Skeletal muscle tissue (tissue), 4 donors: Measurements from ENCODE around the gene ENTR1. TPM values are rescaled to one million over a fixed set of nuclear protein-coding genes. Genes with fewer than 3 reads are reported as not detected.

Experiments used
- H3K27ac ChIP-seq: one replicate; pipeline ENCODE4 v1.7.0; 2013; ENCODE audit warnings: mild to moderate bottlenecking, low read depth, low read length, inconsistent platforms
- H3K27me3 ChIP-seq, 3 donors: one replicate each; pipeline ENCODE4 v1.7.0; 2013; ENCODE audit warnings: low read length in 3 of 3; ENCODE audit not compliant: control insufficient read depth in 3 of 3, insufficient read depth in 3 of 3
- H3K36me3 ChIP-seq, 3 donors: one replicate each; pipeline ENCODE4 v1.7.0; 2013; ENCODE audit warnings: low read length in 3 of 3; ENCODE audit not compliant: control insufficient read depth in 3 of 3, insufficient read depth in 3 of 3
- H3K4me1 ChIP-seq, 3 donors: one replicate each; pipeline ENCODE4 v1.7.0; 2013; ENCODE audit warnings: low read length in 3 of 3, mild to moderate bottlenecking in 3 of 3; ENCODE audit not compliant: control insufficient read depth in 3 of 3, insufficient read depth in 3 of 3
- H3K4me3 ChIP-seq, 3 donors: one replicate each; pipeline ENCODE4 v1.7.0; 2013; ENCODE audit warnings: low read length in 3 of 3
- H3K9ac ChIP-seq, 3 donors: one replicate each; pipeline ENCODE4 v1.7.0; 2013; ENCODE audit warnings: low read length in 3 of 3, mild to moderate bottlenecking in 3 of 3, moderate library complexity in 2 of 3, low read depth in 1 of 3
- H3K9me3 ChIP-seq, 3 donors: one replicate each; pipeline ENCODE4 v1.7.0; 2013; ENCODE audit warnings: low read length in 3 of 3; ENCODE audit not compliant: control insufficient read depth in 3 of 3
- total RNA-seq: library from RNA; depleted of rRNA; stranded (reverse); fragments of >200 nt; gene quantifications from one replicate; pipeline ENCODE4 v1.2.3, GENCODE V29; 2014
- donor health status: Osteomylitis.

The ENTR1 gene
- total RNA-seq, 1 donor from 2014 or later, result 7.8 TPM

- Histone ChIP-seq H3K27me3 (peaks cover 0 to 14% (median 6%) of the 10 kb centered on the region in 3 donors), H3K36me3 (no peaks in the 10 kb centered on the region), H3K9me3 (no peaks in the 10 kb centered on the region), H3K4me3 (peak overlapping the region in 2 of 3 donors; percentile 48 to 86), H3K9ac (no peak overlapping the region), H3K27ac (no peak overlapping the region), H3K4me1 (peaks cover 5 to 20% (median 8%) of the 10 kb centered on the region in 3 donors)
These were observed 46.3 kb downstream of the ENTR1 start for GRCh38 chr9:136363949-136364748.

- H3K9me3 ChIP-seq, result no peaks in the 10 kb centered on the region
- H3K27me3 ChIP-seq, result peaks cover 0 to 11% (median 4%) of the 10 kb centered on the region in 3 donors
- H3K27ac ChIP-seq, result peak within 1 kb of the TSS; percentile 40
- peaks cover 5 to 20% (median 8%) of the 10 kb centered on the region in 3 donors for H3K4me1 ChIP-seq
- peak within 1 kb of the TSS; percentile 57 to 87 (median 64) for H3K9ac ChIP-seq
- peaks cover 0 to 2% (median 2%) of the 10 kb centered on the region in 3 donors for H3K36me3 ChIP-seq
- H3K4me3 ChIP-seq, result peak within 1 kb of the TSS; percentile 56 to 86 (median 74)
These were observed 47.1 kb downstream of the ENTR1 start, which contains the start of gene DNLZ for GRCh38 chr9:136363106-136363948. Gene DNLZ, minus strand, starts transcription at chr9:136363744. Its CDS starts 30 bp downstream, at chr9:136363714.

GRCh38 chr9:136362450-136362784 is 48.0 kb downstream of the ENTR1 start:
- Histone ChIP-seq H3K9me3 (no peaks in the 10 kb centered on the region), H3K36me3 (peaks cover 0 to 2% (median 2%) of the 10 kb centered on the region in 3 donors), H3K9ac (peak overlapping the region in 1 of 3 donors; percentile 40), H3K27ac (peak overlapping the region; percentile 23), H3K27me3 (peaks cover 0 to 3% (median 1%) of the 10 kb centered on the region in 3 donors), H3K4me3 (no peak overlapping the region), H3K4me1 (peaks cover 5 to 20% (median 8%) of the 10 kb centered on the region in 3 donors)

- no peak overlapping the region for H3K4me3 ChIP-seq
These were observed 48.5 kb downstream of the ENTR1 start for GRCh38 chr9:136361754-136362449.

GRCh38 chr9:136361047-136361753 is 49.2 kb downstream of the ENTR1 start:
- H3K27ac ChIP-seq, result no peak overlapping the region
- no peak overlapping the region for H3K9ac ChIP-seq

More at GRCh38 chr9:136361754-136362449, 48.5 kb downstream of the ENTR1 start:
- Histone ChIP-seq H3K36me3 (peaks cover 0 to 2% (median 2%) of the 10 kb centered on the region in 3 donors), H3K9ac (no peak overlapping the region), H3K27me3 (no peaks in the 10 kb centered on the region), H3K9me3 (no peaks in the 10 kb centered on the region), H3K4me1 (peaks cover 5 to 20% (median 8%) of the 10 kb centered on the region in 3 donors), H3K27ac (no peak overlapping the region)

GRCh38 chr9:136359774-136360718 is 50.4 kb downstream of the ENTR1 start:
- Histone ChIP-seq H3K27ac (no peak overlapping the region), H3K4me3 (no peak overlapping the region), H3K9me3 (no peaks in the 10 kb centered on the region), H3K36me3 (peaks cover 0 to 2% (median 2%) of the 10 kb centered on the region in 3 donors), H3K27me3 (no peaks in the 10 kb centered on the region), H3K4me1 (peaks cover 5 to 21% (median 8%) of the 10 kb centered on the region in 3 donors), H3K9ac (no peak overlapping the region)

More at GRCh38 chr9:136361047-136361753, 49.2 kb downstream of the ENTR1 start:
- no peaks in the 10 kb centered on the region for H3K27me3 ChIP-seq
- peaks cover 0 to 2% (median 2%) of the 10 kb centered on the region in 3 donors for H3K36me3 ChIP-seq
- no peaks in the 10 kb centered on the region for H3K9me3 ChIP-seq
- peaks cover 5 to 20% (median 8%) of the 10 kb centered on the region in 3 donors for H3K4me1 ChIP-seq
- H3K4me3 ChIP-seq, result no peak overlapping the region

GRCh38 chr9:136358888-136359287 is 51.5 kb downstream of the ENTR1 start:
- H3K9ac ChIP-seq, result no peak overlapping the region
- no peak overlapping the region for H3K4me3 ChIP-seq
- H3K27me3 ChIP-seq, result no peaks in the 10 kb centered on the region
- H3K9me3 ChIP-seq, result no peaks in the 10 kb centered on the region
- peaks cover 0 to 2% (median 2%) of the 10 kb centered on the region in 3 donors for H3K36me3 ChIP-seq
- H3K4me1 ChIP-seq, result peaks cover 2 to 19% (median 9%) of the 10 kb centered on the region in 3 donors
- no peak overlapping the region for H3K27ac ChIP-seq

- Histone ChIP-seq H3K36me3 (peaks cover 0 to 2% (median 2%) of the 10 kb centered on the region in 3 donors), H3K9me3 (no peaks in the 10 kb centered on the region), H3K4me1 (peaks cover 0 to 16% (median 7%) of the 10 kb centered on the region in 3 donors), H3K27ac (no peak overlapping the region), H3K4me3 (no peak overlapping the region), H3K9ac (no peak overlapping the region), H3K27me3 (no peaks in the 10 kb centered on the region)
These were observed 52.4 kb downstream of the ENTR1 start for GRCh38 chr9:136358016-136358415.
